Loucy (cell line): ENCODE data around the gene THEMIS.

Experiments used
- EZH2phosphoT487 ChIP-seq: fragments of 200-600 bp; IDR thresholded peaks from 2 replicates; pipeline ENCODE4 v1.6.1; 2018; ENCODE audit warnings: antibody characterized with exemption, mild to moderate bottlenecking, moderate library complexity, borderline replicate concordance
- TF ChIP-seq, protein P1 (sequence below): fragments of 200-600 bp; sonication (generic); conservative IDR thresholded peaks from 2 replicates; pipeline ENCODE4 v1.5.1; 2014; ENCODE audit warnings: mild to moderate bottlenecking, antibody characterized with exemption, low read length

DNA sequence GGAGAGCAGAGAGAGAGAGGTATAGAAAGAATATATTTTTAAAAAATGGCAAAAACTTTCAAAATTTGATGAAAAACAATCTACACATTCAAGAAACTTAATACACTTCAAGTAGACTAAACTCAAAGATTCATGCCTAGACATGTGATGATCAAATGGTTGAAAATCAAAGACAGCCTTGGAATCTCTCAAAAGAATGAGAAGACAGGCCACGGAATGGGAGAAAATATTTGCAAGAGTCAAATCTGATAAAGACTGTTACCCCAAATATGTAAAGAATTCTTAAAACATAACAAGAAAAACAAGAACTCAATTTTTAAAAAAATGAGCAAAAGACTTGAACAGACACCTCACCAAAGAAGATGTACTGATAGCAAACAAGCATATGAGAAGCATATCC lies 49.7 kb downstream of the THEMIS start:
- TF ChIP-seq, protein P1, sequence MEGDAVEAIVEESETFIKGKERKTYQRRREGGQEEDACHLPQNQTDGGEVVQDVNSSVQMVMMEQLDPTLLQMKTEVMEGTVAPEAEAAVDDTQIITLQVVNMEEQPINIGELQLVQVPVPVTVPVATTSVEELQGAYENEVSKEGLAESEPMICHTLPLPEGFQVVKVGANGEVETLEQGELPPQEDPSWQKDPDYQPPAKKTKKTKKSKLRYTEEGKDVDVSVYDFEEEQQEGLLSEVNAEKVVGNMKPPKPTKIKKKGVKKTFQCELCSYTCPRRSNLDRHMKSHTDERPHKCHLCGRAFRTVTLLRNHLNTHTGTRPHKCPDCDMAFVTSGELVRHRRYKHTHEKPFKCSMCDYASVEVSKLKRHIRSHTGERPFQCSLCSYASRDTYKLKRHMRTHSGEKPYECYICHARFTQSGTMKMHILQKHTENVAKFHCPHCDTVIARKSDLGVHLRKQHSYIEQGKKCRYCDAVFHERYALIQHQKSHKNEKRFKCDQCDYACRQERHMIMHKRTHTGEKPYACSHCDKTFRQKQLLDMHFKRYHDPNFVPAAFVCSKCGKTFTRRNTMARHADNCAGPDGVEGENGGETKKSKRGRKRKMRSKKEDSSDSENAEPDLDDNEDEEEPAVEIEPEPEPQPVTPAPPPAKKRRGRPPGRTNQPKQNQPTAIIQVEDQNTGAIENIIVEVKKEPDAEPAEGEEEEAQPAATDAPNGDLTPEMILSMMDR: no peak
- TF ChIP-seq EZH2phosphoT487: no peak
